ENCODE data around the gene SYT5.

SYT5 gene

DNA sequence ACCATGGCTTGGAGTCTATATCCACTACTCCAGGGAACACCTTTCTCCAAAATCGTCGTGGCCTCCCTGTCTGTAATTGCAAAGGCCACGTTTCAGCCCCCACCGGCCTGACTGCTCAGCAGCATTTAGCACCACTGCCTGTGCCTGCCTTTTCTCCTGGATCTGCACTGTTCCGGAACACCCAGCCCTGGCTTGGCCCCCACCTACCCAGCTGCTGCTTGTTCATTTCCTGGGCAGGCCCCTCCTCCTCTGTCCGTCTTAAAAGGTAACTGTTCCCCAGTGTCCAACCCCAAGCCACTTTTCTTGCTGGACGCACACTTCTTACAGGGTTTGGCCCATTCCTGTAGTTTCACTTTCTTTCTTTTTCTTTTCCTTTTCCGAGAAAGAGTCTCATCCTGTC, 8.5 kb upstream of the SYT5 start:
- no peak overlapping the region for H3K27ac ChIP-seq
- TF ChIP-seq, protein P1, sequence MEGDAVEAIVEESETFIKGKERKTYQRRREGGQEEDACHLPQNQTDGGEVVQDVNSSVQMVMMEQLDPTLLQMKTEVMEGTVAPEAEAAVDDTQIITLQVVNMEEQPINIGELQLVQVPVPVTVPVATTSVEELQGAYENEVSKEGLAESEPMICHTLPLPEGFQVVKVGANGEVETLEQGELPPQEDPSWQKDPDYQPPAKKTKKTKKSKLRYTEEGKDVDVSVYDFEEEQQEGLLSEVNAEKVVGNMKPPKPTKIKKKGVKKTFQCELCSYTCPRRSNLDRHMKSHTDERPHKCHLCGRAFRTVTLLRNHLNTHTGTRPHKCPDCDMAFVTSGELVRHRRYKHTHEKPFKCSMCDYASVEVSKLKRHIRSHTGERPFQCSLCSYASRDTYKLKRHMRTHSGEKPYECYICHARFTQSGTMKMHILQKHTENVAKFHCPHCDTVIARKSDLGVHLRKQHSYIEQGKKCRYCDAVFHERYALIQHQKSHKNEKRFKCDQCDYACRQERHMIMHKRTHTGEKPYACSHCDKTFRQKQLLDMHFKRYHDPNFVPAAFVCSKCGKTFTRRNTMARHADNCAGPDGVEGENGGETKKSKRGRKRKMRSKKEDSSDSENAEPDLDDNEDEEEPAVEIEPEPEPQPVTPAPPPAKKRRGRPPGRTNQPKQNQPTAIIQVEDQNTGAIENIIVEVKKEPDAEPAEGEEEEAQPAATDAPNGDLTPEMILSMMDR (IDR thresholded peaks at IDR 0.05): no peak
- no peak for TF ChIP-seq ZFX (IDR thresholded peaks at IDR 0.05; ENCODE audit: borderline replicate concordance)

DNA sequence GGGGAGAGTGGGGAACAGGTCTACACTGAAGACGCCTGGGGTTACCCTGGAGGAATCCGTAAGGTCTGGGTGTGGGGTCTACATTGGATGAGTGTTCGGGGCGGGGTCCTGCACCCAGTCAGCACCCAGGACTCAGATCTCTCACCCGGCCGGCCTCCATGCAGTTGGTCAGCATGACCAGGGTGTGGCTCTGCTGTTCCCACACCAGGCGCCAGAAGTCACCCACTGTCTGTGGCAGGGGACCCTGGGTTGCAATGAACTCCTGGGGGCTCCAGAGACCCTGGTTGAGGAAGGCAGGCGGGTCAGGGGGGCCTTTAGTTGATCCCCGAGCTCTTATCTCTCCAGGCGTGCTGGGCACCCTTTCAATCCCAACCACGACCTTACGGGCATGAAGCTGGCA, 6.0 kb upstream of the SYT5 start:
- H3K27ac ChIP-seq: no peak overlapping the region

DNA sequence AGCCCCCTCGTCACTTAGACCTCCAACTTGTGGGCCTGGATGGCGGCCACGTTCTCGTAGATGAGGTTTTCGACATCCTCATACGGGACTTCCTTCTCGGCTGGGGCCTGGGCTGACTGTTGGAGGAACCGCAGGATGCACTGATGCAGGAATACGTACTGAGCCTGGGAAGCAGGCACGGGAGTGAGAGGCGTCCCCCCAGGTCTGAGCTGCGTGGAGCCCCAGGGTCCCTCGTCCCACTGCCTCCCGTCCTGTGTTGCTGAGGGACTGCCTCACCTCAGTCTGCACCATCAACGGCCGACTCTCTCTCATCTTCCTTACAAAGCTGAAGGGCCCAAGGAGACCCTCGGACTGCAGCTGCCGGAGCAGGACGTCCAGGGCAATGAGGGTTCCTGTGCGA, 1.7 kb upstream of the SYT5 start:
- no peak overlapping the region for H3K27ac ChIP-seq
- TF ChIP-seq, protein P1 (IDR thresholded peaks at IDR 0.05): no peak
- no peak for TF ChIP-seq ZFX (IDR thresholded peaks at IDR 0.05; ENCODE audit: borderline replicate concordance)

More for the DNA sequence above, 6.0 kb upstream of the SYT5 start:
- no peak for TF ChIP-seq ZFX (IDR thresholded peaks at IDR 0.05; ENCODE audit: borderline replicate concordance)
- TF ChIP-seq, protein P1 (IDR thresholded peaks at IDR 0.05): no peak

DNA sequence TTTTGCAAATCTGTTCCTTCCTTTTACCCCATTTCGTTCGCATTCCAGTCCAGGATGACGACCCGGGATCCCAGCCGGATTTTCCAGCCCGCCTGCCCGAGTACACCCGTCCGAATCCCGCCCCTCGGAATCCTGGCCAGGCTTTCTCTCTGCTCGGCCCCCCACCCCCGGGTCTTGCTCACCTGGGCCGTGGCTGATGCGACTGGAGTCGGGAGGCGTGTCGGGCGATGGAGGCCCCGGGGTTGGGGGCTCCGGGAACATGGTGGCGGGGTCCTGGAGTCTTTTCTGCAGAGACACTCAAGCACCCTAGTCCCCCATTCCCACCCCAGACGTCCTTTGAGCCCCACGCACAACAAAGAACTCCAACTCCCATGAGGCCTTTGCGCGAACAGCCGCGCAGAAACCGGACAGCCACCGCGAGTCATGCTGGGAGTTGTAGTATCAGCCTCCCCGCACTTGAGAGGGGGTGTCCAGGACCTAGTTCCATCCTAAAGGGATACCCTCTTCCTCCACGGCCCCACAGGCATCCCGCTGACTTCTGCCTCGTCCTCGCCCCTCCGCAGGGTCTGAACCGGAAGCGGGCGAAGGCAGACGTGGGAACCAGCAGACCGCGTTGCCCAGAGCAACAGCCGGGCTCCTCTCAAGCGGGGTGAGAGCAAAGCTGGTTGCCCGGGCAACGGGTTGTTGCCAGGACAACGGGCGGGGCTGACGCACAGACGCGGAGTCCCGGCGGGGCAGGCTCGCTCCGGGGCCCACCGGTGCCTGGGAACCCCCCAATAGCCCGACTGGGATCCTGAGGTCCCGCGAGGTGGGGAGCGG, 1.1 kb downstream of the SYT5 start:
- no peak for TF ChIP-seq ZFX (IDR thresholded peaks at IDR 0.05; ENCODE audit: borderline replicate concordance)
- TF ChIP-seq, protein P1 (IDR thresholded peaks at IDR 0.05): no peak
- H3K27ac ChIP-seq: no peak overlapping the region

DNA sequence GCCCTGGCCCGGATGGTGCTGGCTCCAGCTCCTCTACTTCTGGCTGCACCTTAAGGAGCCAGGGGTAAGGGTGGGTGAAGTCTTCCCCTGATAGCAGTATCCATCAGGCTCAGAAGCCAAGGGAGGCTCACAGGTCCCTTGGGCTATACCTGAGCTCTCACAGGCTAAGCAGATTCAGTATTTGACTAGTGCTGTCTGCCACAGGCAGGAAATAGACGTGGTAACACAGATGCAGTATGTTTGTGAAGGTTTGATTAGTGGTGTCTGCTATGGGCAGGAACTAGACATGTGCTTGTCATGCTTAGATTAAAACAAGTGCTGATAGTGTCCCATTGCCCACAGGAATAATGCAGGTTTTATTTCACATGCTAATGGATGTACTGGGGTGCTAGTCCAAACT, 4.0 kb downstream of the SYT5 start:
- H3K27ac ChIP-seq: peak overlapping the region; percentile 78
- TF ChIP-seq, protein P1 (IDR thresholded peaks at IDR 0.05): peak; percentile 48; the same call in 1 of the 2 replicates
- TF ChIP-seq ZFX (IDR thresholded peaks at IDR 0.05; ENCODE audit: borderline replicate concordance): no peak

DNA sequence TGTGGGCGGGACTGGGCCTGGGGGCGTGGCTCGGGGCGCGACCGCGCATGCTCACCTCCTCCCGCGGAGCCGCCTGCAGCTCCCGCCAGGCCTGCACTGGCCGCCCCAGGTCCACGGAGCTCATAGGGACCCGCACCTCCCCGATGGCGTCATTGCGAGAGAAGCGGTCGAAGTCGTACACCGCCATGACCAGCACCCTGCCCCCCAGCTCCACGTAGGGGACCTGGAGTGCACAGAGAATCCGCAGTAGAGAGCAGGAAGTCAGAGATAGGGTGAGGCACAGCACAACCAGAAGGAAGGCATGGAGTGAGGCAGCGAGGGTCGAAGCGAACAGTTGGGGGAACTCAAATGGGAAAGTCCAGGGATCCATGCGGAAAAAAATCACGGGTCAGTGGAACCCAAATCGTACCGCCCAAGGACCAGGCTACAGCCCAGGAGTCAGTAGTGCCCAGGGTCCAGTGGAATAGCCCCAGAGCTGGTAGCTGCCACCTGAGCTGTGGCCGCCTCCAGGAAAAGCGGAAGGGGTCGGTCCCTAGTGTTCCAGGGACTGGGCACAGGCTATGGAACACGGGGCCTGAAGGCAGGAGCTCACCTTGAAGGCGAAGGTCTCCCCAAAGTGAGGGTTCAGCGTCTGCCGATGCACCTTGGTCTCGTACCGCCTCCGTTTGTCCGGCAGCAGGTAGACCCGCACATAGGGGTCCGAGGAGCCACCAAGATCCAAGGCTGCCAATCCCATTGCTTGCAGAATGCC, 4.8 kb downstream of the SYT5 start:
- no peak for TF ChIP-seq ZFX (IDR thresholded peaks at IDR 0.05; ENCODE audit: borderline replicate concordance)
- TF ChIP-seq, protein P1 (IDR thresholded peaks at IDR 0.05): no peak
- H3K27ac ChIP-seq: peak overlapping the region; percentile 78

All from 22Rv1 (cell line).